IMR-90 (cell line): ENCODE results near the gene DNASE1L1.

ENCODE experiments used
- BHLHE40 ChIP-seq: fragments of 150-350 bp; IDR thresholded peaks from 2 replicates; pipeline ENCODE4 v1.6.1; 2016; ENCODE audit warnings: mild to moderate bottlenecking, low read depth, low read length
- CEBPB ChIP-seq: IDR thresholded peaks from 2 replicates; pipeline ENCODE4 v1.6.1; 2012; ENCODE audit warnings: low read depth, low read length, improper control_type of control experiment
- MAFK ChIP-seq: IDR thresholded peaks from 2 replicates; pipeline ENCODE4 v1.6.1; 2012; ENCODE audit warnings: low read depth, low read length, improper control_type of control experiment
- MAZ ChIP-seq: IDR thresholded peaks from 2 replicates; pipeline ENCODE4 v1.6.1; 2012; ENCODE audit warnings: low read depth, mild to moderate bottlenecking, low read length, improper control_type of control experiment, moderate library complexity, borderline replicate concordance
- MXI1 ChIP-seq: IDR thresholded peaks from 2 replicates; pipeline ENCODE4 v1.6.1; 2012; ENCODE audit warnings: low read depth, mild to moderate bottlenecking, low read length, moderate library complexity, borderline replicate concordance
- RAD21 ChIP-seq: IDR thresholded peaks from 2 replicates; pipeline ENCODE4 v1.6.1; 2012; ENCODE audit warnings: low read length, improper control_type of control experiment
- RFX5 ChIP-seq: IDR thresholded peaks from 2 replicates; pipeline ENCODE4 v1.8.0; 2012; ENCODE audit warnings: low read depth, mild to moderate bottlenecking, low read length, moderate library complexity
- TF ChIP-seq, protein P1 (sequence below): conservative IDR thresholded peaks from 2 replicates; pipeline ENCODE4 v1.5.1; 2012; ENCODE audit warnings: mild to moderate bottlenecking, low read depth, low read length, improper control_type of control experiment
- TF ChIP-seq, protein P2 (sequence below): fragments of 150-350 bp; IDR thresholded peaks from 2 replicates; pipeline ENCODE4 v1.6.1; 2016; ENCODE audit warnings: low read depth, mild to moderate bottlenecking, low read length, moderate library complexity, borderline replicate concordance

DNA sequence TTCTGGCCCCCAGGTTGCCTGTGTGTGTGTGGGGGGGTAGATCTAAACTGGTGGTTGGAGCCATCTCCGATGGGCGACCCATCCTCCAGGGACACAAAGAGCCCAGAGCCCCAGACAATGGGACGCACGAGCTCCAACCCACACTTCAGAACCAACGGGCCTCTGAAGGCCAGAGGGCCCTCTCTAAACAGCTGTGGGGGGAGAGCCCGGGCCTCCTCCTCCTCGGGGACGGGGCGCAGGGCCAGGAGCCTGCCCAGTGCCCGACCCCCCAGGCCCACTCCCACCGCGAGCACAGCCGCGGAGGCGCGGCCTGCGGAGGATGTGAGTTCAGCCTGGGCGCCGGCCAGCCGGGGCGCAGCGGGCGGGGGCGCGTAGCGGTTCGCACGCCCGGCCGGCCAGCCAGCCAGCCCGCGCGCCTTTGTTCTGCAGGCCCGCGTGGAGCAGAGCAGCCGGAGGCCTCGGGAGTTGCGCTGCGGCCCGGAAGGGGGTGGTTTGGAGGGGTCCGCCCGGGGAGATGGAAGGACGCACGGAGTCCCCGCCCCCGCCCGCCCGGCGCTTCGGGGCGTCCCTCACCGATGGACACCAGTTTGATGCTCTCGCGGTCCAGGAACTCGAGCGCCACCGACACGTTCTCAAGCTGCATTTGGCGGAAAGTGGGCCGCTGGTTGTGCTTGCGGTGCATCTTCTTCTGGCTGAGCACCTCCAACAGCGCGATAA, 38.6 kb downstream of the DNASE1L1 start:
- no peak for TF ChIP-seq BHLHE40
- no peak for TF ChIP-seq MAZ
- TF ChIP-seq MAFK, result no peak
- TF ChIP-seq RFX5, result no peak
- TF ChIP-seq, protein P1, sequence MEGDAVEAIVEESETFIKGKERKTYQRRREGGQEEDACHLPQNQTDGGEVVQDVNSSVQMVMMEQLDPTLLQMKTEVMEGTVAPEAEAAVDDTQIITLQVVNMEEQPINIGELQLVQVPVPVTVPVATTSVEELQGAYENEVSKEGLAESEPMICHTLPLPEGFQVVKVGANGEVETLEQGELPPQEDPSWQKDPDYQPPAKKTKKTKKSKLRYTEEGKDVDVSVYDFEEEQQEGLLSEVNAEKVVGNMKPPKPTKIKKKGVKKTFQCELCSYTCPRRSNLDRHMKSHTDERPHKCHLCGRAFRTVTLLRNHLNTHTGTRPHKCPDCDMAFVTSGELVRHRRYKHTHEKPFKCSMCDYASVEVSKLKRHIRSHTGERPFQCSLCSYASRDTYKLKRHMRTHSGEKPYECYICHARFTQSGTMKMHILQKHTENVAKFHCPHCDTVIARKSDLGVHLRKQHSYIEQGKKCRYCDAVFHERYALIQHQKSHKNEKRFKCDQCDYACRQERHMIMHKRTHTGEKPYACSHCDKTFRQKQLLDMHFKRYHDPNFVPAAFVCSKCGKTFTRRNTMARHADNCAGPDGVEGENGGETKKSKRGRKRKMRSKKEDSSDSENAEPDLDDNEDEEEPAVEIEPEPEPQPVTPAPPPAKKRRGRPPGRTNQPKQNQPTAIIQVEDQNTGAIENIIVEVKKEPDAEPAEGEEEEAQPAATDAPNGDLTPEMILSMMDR, result no peak
- TF ChIP-seq MXI1, result no peak
- TF ChIP-seq, protein P2, sequence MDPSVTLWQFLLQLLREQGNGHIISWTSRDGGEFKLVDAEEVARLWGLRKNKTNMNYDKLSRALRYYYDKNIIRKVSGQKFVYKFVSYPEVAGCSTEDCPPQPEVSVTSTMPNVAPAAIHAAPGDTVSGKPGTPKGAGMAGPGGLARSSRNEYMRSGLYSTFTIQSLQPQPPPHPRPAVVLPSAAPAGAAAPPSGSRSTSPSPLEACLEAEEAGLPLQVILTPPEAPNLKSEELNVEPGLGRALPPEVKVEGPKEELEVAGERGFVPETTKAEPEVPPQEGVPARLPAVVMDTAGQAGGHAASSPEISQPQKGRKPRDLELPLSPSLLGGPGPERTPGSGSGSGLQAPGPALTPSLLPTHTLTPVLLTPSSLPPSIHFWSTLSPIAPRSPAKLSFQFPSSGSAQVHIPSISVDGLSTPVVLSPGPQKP, result no peak
- no peak for TF ChIP-seq RAD21
- no peak for TF ChIP-seq CEBPB
